ENCODE data around the gene MEMO1.

MEMO1 gene

GRCh38 chr2:32003791-32004190 is 7.0 kb downstream of the MEMO1 start:
- peaks cover 40% of the 10 kb centered on the region for H3K4me1 ChIP-seq (ENCODE audit: control insufficient read depth, low read length)
- no peaks in the 10 kb centered on the region for H3F3A ChIP-seq (ENCODE audit: control insufficient read depth, insufficient read depth)
- no peak overlapping the region for H3K27ac ChIP-seq (ENCODE audit: low read depth, low read length)
- H3K36me3 ChIP-seq (ENCODE audit: control insufficient read depth, low read length) = peaks cover 13% of the 10 kb centered on the region; the same call in 1 of the 2 replicates
- H3K9me2 ChIP-seq (replicated peaks; ENCODE audit: control insufficient read depth, low read length) = no peaks in the 10 kb centered on the region
- H3K27me3 ChIP-seq (ENCODE audit: control insufficient read depth, low read length) = no peaks in the 10 kb centered on the region
- TF ChIP-seq CTCF (IDR thresholded peaks at IDR 0.05; ENCODE audit: low read depth, low read length, poor library complexity, severe bottlenecking) = no peak
- H3K9me3 ChIP-seq (ENCODE audit: control insufficient read depth, insufficient read depth, low read length) = no peaks in the 10 kb centered on the region
- peaks cover 35% of the 10 kb centered on the region for H4K20me1 ChIP-seq (ENCODE audit: control insufficient read depth, insufficient read depth, low read depth, low read length)
- H3K79me2 ChIP-seq (ENCODE audit: control insufficient read depth, low read length) = peaks cover 97% of the 10 kb centered on the region
- H3K4me3 ChIP-seq (ENCODE audit: low read length) = no peak overlapping the region
- no peak overlapping the region for H3K4me2 ChIP-seq (ENCODE audit: low read length)

GRCh38 chr2:32002406-32002805 is 8.4 kb downstream of the MEMO1 start:
- H3F3A ChIP-seq (ENCODE audit: control insufficient read depth, insufficient read depth) = 0 out of 2 replicates have a peak, but pooled peaks cover under 1% of the 10 kb centered on the region
- H3K9me2 ChIP-seq (replicated peaks; ENCODE audit: control insufficient read depth, low read length) = no peaks in the 10 kb centered on the region
- H3K79me2 ChIP-seq (ENCODE audit: control insufficient read depth, low read length) = peaks cover 97% of the 10 kb centered on the region
- H3K27ac ChIP-seq (ENCODE audit: low read depth, low read length) = no peak overlapping the region
- peaks cover 10% of the 10 kb centered on the region; the same call in 1 of the 2 replicates for H3K36me3 ChIP-seq (ENCODE audit: control insufficient read depth, low read length)
- TF ChIP-seq EZH2phosphoT487 (IDR thresholded peaks at IDR 0.05; ENCODE audit: borderline replicate concordance, low read length) = no peak
- TF ChIP-seq CTCF (IDR thresholded peaks at IDR 0.05; ENCODE audit: low read depth, low read length, poor library complexity, severe bottlenecking) = no peak
- H3K4me3 ChIP-seq (ENCODE audit: low read length) = no peak overlapping the region
- no peak overlapping the region for H3K4me2 ChIP-seq (ENCODE audit: low read length)
- H3K9me3 ChIP-seq (ENCODE audit: control insufficient read depth, insufficient read depth, low read length) = no peaks in the 10 kb centered on the region
- peaks cover 35% of the 10 kb centered on the region for H4K20me1 ChIP-seq (ENCODE audit: control insufficient read depth, insufficient read depth, low read depth, low read length)
- peaks cover 39% of the 10 kb centered on the region for H3K4me1 ChIP-seq (ENCODE audit: control insufficient read depth, low read length)
- H3K27me3 ChIP-seq (ENCODE audit: control insufficient read depth, low read length) = no peaks in the 10 kb centered on the region

- H3K9me3 ChIP-seq (ENCODE audit: control insufficient read depth, insufficient read depth, low read length) = no peaks in the 10 kb centered on the region
- TF ChIP-seq CTCF (IDR thresholded peaks at IDR 0.05; ENCODE audit: low read depth, low read length, poor library complexity, severe bottlenecking) = no peak
- TF ChIP-seq EZH2phosphoT487 (IDR thresholded peaks at IDR 0.05; ENCODE audit: borderline replicate concordance, low read length) = no peak
- peaks cover 32% of the 10 kb centered on the region for H3K4me1 ChIP-seq (ENCODE audit: control insufficient read depth, low read length)
- peaks cover 26% of the 10 kb centered on the region; the same call in 1 of the 2 replicates for H4K20me1 ChIP-seq (ENCODE audit: control insufficient read depth, insufficient read depth, low read depth, low read length)
- no peaks in the 10 kb centered on the region for H3K9me2 ChIP-seq (replicated peaks; ENCODE audit: control insufficient read depth, low read length)
- 0 out of 2 replicates have a peak, but pooled peaks cover 5% of the 10 kb centered on the region for H3F3A ChIP-seq (ENCODE audit: control insufficient read depth, insufficient read depth)
- H3K36me3 ChIP-seq (ENCODE audit: control insufficient read depth, low read length) = no peaks in the 10 kb centered on the region; the same call in 1 of the 2 replicates
- H3K4me2 ChIP-seq (ENCODE audit: low read length) = no peak overlapping the region
- no peak overlapping the region for H3K27ac ChIP-seq (ENCODE audit: low read depth, low read length)
- H3K27me3 ChIP-seq (ENCODE audit: control insufficient read depth, low read length) = no peaks in the 10 kb centered on the region
- no peak overlapping the region for H3K4me3 ChIP-seq (ENCODE audit: low read length)
- peaks cover 97% of the 10 kb centered on the region for H3K79me2 ChIP-seq (ENCODE audit: control insufficient read depth, low read length)
These were observed 11.4 kb downstream of the MEMO1 start for GRCh38 chr2:31999438-31999837.
